SK-N-MC (cell line): ENCODE measurements around the gene TMEM117.

Experiments used
- EZH2 ChIP-seq: fragments of 200-600 bp; sonication (generic); IDR thresholded peaks from one replicate; pipeline ENCODE4 v1.6.1; 2017; ENCODE audit warnings: antibody characterized with exemption
- FOXP2 ChIP-seq: optimal IDR thresholded peaks from 2 replicates; pipeline ENCODE3; 2011; ENCODE audit warnings: mild to moderate bottlenecking, moderate library complexity; ENCODE audit not compliant: insufficient read depth; ENCODE audit errors: extremely low read length, control extremely low read depth
- POLR2AphosphoS5 ChIP-seq: IDR thresholded peaks from 2 replicates; pipeline ENCODE4 v1.6.1; 2012; ENCODE audit warnings: mild to moderate bottlenecking, low read depth, low read length, borderline replicate concordance

DNA sequence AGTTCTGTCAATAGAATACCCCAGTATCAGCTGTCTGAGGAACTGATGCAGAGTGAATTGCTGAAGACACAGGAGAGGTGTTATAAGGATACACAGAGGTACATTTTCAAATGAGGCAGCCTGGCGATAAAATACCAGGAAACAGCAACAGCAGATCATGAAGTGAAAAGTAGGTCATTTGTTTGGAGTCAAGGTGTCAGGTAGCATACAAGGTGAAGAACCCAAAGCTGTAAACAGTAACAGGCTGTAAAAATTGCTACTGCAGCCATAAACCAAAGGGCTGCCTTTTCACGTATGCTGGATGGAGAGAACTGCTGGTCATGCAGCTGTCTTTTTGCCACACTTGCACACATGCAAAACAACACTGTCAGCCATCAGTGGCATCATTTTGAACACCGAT is 20.5 kb upstream of the TMEM117 start:
- no peak for TF ChIP-seq POLR2AphosphoS5
- no peak for TF ChIP-seq EZH2
- TF ChIP-seq FOXP2: no peak
